NCI-H748 treated with DMSO at 0.1 percent for 48 hours (cell line): ENCODE results near the gene MND1.

Experiments
- DNase-seq: peaks from one replicate; lab custom pipeline; 2025; lab: John Stamatoyannopoulos, UW

Gene MND1

GRCh38 chr4:153346563-153346962, 2.1 kb downstream of the MND1 start:
- DNase-seq, result no peak

GRCh38 chr4:153347117-153347516, 2.6 kb downstream of the MND1 start:
- no peak for DNase-seq

- no peak for DNase-seq
Measured at GRCh38 chr4:153348006-153348405, 3.5 kb downstream of the MND1 start.

GRCh38 chr4:153349206-153349805, 4.8 kb downstream of the MND1 start:
- no peak for DNase-seq

GRCh38 chr4:153362184-153362583, 17.7 kb downstream of the MND1 start:
- DNase-seq, result no peak

- DNase-seq, result no peak
Measured at GRCh38 chr4:153364061-153364460, 19.6 kb downstream of the MND1 start.

- no peak for DNase-seq
Measured at GRCh38 chr4:153365003-153365402, 20.5 kb downstream of the MND1 start.

- no peak for DNase-seq
Measured at GRCh38 chr4:153366486-153366885, 22.0 kb downstream of the MND1 start.

- DNase-seq, result no peak
Measured at GRCh38 chr4:153367092-153367491, 22.6 kb downstream of the MND1 start.

- no peak for DNase-seq
Measured at GRCh38 chr4:153369021-153369420, 24.5 kb downstream of the MND1 start.

- no peak for DNase-seq
Measured at GRCh38 chr4:153371701-153372234, 27.3 kb downstream of the MND1 start.

- no peak for DNase-seq
Measured at GRCh38 chr4:153372967-153373562, 28.6 kb downstream of the MND1 start.

GRCh38 chr4:153374442-153374841, 30.0 kb downstream of the MND1 start:
- no peak for DNase-seq

- DNase-seq, result no peak
Measured at GRCh38 chr4:153375303-153375702, 30.8 kb downstream of the MND1 start.

- DNase-seq, result no peak
Measured at GRCh38 chr4:153383131-153383530, 38.6 kb downstream of the MND1 start.

- DNase-seq, result no peak
Measured at GRCh38 chr4:153384160-153384559, 39.7 kb downstream of the MND1 start.

GRCh38 chr4:153385784-153386183, 41.3 kb downstream of the MND1 start:
- no peak for DNase-seq

- DNase-seq, result no peak
Measured at GRCh38 chr4:153387981-153388380, 43.5 kb downstream of the MND1 start.

GRCh38 chr4:153393397-153393796, 48.9 kb downstream of the MND1 start:
- DNase-seq, result no peak

GRCh38 chr4:153394945-153395344, 50.5 kb downstream of the MND1 start:
- DNase-seq, result no peak

GRCh38 chr4:153398713-153399112, 54.2 kb downstream of the MND1 start:
- DNase-seq, result no peak

- no peak for DNase-seq
Measured at GRCh38 chr4:153399358-153399757, 54.9 kb downstream of the MND1 start.

- DNase-seq, result no peak
Measured at GRCh38 chr4:153401501-153401900, 57.0 kb downstream of the MND1 start.

- no peak for DNase-seq
Measured at GRCh38 chr4:153402366-153402765, 57.9 kb downstream of the MND1 start.
